Natural killer cell (primary cell): ENCODE measurements around the gene MBNL1. TPM values are rescaled to one million over a fixed set of nuclear protein-coding genes. Genes with fewer than 3 reads are reported as not detected.

Experiments
- ATAC-seq, 3 donors: fragments of 150-1000 bp in 2 of 3; fragments of 200-7000 bp in 1 of 3; cut with Tn5 transposase; 1 replicate in 1 of 3; 2 replicates in 2 of 3; pipeline ENCODE4 v1.10.0; 2021; ENCODE audit warnings: mild to moderate bottlenecking in 2 of 3, moderate library complexity in 2 of 3
- DNase-seq, 2 donors: peaks; one replicate each; pipeline versions ENCODE4 v3.0.0 to v3.0.0-alpha.2; 2013 to 2021; ENCODE audit warnings: mixed read lengths in 1 of 2
- H3K27ac ChIP-seq: one replicate; pipeline ENCODE4 v1.5.1; 2013; ENCODE audit warnings: mild to moderate bottlenecking, low read length
- H3K27me3 ChIP-seq: one replicate; pipeline ENCODE4 v1.6.1; 2013; ENCODE audit warnings: low read length; ENCODE audit not compliant: control insufficient read depth, insufficient read depth
- H3K36me3 ChIP-seq: one replicate; pipeline ENCODE4 v1.6.1; 2013; ENCODE audit warnings: low read length; ENCODE audit not compliant: control insufficient read depth, insufficient read depth
- H3K4me1 ChIP-seq: one replicate; pipeline ENCODE4 v1.6.1; 2013; ENCODE audit warnings: low read length; ENCODE audit not compliant: control insufficient read depth, insufficient read depth
- H3K4me3 ChIP-seq: one replicate; pipeline ENCODE4 v1.5.1; 2013; ENCODE audit warnings: low read length
- H3K9me3 ChIP-seq: one replicate; pipeline ENCODE4 v1.6.1; 2013; ENCODE audit warnings: low read length; ENCODE audit not compliant: control insufficient read depth, insufficient read depth
- H3K27ac Mint-ChIP-seq, 2 donors: one replicate each; pipeline ENCODE4 v1.8.0; 2022; ENCODE audit warnings: mild to moderate bottlenecking in 2 of 2, mixed read lengths in 2 of 2, moderate library complexity in 1 of 2
- H3K27me3 Mint-ChIP-seq, 2 donors: one replicate each; pipeline ENCODE4 v1.8.0; 2022; ENCODE audit warnings: low read depth in 2 of 2, mixed read lengths in 2 of 2
- H3K36me3 Mint-ChIP-seq: one replicate; pipeline ENCODE4 v1.8.0; 2022; ENCODE audit warnings: mixed read lengths
- H3K4me1 Mint-ChIP-seq, 2 donors: one replicate each; pipeline ENCODE4 v1.8.0; 2022; ENCODE audit warnings: mixed read lengths in 2 of 2
- H3K4me3 Mint-ChIP-seq: one replicate; pipeline ENCODE4 v1.8.0; 2022; ENCODE audit warnings: mild to moderate bottlenecking, moderate library complexity, mixed read lengths
- H3K9me3 Mint-ChIP-seq, 2 donors: one replicate each; pipeline ENCODE4 v1.8.0; 2022; ENCODE audit warnings: mixed read lengths in 2 of 2
- WGBS: methylation state at CpG from one replicate; pipeline ENCODE4 v1.1.7; 2013; ENCODE audit warnings: missing lambda C conversion rate; ENCODE audit not compliant: insufficient coverage; 5-methylcytosine and 5-hydroxymethylcytosine counted together
- intact Hi-C: fragments of 100-400 bp; cut with micrococcal nuclease; formaldehyde crosslinking; loops from one replicate; pipeline ENCODE4 v1.14.2; 2022
- total RNA-seq, 4 donors: library from RNA; stranded (reverse); fragments of 120-200 nt in 1 of 4; gene quantifications; one replicate each; pipeline versions ENCODE4 v1.2.3 to v1.2.4, GENCODE V29; 2013 to 2022
- TF ChIP-seq, protein P1 (sequence below): fragments of 200-600 bp; IDR thresholded peaks from one replicate; pipeline ENCODE4 v1.8.0; 2022; ENCODE audit warnings: antibody characterized with exemption

Gene MBNL1
- total RNA-seq, 3 donors from 2014 or later (not counting 1 experiment from before 2014, with no cell fraction given): 600 to 704 (median 607) TPM

DNA sequence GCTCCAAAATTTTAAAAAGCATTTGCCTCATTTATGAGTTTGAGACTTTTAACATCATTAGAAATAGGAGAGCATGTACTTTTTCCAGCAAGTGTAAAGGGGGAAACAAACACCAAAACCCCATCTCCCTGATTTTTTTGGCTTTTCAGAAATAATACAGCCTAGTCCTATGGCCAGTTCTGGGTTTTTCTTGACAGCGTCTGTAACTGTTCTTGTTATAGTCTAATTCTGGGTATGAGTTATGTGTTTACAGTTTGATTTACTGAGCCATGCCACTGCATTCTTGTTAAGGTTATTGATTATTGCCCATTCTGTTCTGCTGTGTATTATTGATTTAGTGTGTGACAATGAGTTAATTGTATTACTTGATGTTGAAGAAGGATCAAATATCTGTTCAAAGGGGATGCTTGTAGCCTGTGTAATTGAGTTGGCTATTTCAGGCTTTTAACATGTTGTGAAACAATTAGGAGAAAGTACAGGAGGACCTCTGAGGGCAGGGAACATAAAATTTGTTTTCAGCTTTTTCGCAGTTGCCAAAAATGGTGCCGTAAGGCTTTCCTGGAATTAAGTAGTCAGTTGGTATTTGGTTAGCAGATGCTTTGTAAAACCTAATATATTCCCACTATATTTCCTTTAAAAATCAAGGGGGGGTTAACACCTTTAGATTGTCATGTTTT lies 46.1 kb downstream of the MBNL1 start:
- Mint-ChIP-seq H3K36me3 (no peaks in the 10 kb centered on the region), H3K4me1 (peaks cover 71 to 74% of the 10 kb centered on the region in 2 donors), H3K9me3 (no peaks in the 10 kb centered on the region), H3K4me3 (no peak overlapping the region), H3K27ac (peak overlapping the region; percentile 77 to 90), H3K27me3 (no peaks in the 10 kb centered on the region)
- WGBS: 95% methylated on average over 2 of the region's 3 CpGs
- intact Hi-C loops: loop anchor here (5.0 kb wide), 1 partner anchor 123 kb away; no protein-coding TSS in a partner anchor
- Histone ChIP-seq H3K4me1 (peaks cover 13% of the 10 kb centered on the region), H3K9me3 (no peaks in the 10 kb centered on the region), H3K4me3 (no peak overlapping the region), H3K27ac (no peak overlapping the region), H3K36me3 (peaks cover 20% of the 10 kb centered on the region), H3K27me3 (no peaks in the 10 kb centered on the region)
- DNase-seq (no peak), ATAC-seq (no peak)
- TF ChIP-seq, protein P1, sequence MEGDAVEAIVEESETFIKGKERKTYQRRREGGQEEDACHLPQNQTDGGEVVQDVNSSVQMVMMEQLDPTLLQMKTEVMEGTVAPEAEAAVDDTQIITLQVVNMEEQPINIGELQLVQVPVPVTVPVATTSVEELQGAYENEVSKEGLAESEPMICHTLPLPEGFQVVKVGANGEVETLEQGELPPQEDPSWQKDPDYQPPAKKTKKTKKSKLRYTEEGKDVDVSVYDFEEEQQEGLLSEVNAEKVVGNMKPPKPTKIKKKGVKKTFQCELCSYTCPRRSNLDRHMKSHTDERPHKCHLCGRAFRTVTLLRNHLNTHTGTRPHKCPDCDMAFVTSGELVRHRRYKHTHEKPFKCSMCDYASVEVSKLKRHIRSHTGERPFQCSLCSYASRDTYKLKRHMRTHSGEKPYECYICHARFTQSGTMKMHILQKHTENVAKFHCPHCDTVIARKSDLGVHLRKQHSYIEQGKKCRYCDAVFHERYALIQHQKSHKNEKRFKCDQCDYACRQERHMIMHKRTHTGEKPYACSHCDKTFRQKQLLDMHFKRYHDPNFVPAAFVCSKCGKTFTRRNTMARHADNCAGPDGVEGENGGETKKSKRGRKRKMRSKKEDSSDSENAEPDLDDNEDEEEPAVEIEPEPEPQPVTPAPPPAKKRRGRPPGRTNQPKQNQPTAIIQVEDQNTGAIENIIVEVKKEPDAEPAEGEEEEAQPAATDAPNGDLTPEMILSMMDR: no peak

DNA sequence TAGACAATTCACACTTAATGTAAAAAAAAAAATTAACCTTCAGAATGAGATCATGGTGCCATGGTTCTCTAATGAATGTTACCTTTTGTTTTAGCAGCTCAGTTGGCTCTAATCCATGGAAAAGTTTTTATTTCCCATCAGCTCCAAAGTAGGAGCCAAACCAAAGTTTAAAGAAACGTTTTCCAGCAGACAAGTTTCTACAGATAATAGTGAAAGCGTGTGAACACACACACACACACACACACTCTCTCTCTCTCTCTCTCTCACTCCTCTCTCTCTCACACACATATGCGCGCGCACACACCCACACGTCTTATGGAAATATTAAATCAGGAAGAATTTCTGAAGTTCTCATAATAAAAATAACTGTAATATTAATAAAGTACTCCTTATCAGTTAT lies 46.9 kb downstream of the MBNL1 start:
- H3K9me3 ChIP-seq: no peaks in the 10 kb centered on the region
- ATAC-seq (no peak), DNase-seq (peak in 1 of 2 donors; percentile 51)
- H3K4me1 ChIP-seq: peaks cover 13% of the 10 kb centered on the region
- H3K27me3 ChIP-seq: no peaks in the 10 kb centered on the region
- no peaks in the 10 kb centered on the region for H3K9me3 Mint-ChIP-seq
- no peaks in the 10 kb centered on the region for H3K27me3 Mint-ChIP-seq
- no peak overlapping the region for H3K4me3 ChIP-seq
- peak overlapping the region; percentile 77 to 90 for H3K27ac Mint-ChIP-seq
- H3K36me3 ChIP-seq: peaks cover 23% of the 10 kb centered on the region
- peak overlapping the region; percentile 30 for H3K27ac ChIP-seq
- no peaks in the 10 kb centered on the region for H3K36me3 Mint-ChIP-seq
- intact Hi-C loops: loop anchor here (2.0 to 5.0 kb wide), 2 partner anchors 13 to 123 kb away; no protein-coding TSS in a partner anchor
- peak overlapping the region; percentile 43 for H3K4me3 Mint-ChIP-seq
- WGBS: 49% methylated on average over 2 of the region's 6 CpGs
- TF ChIP-seq, protein P1: no peak
- peaks cover 75 to 76% of the 10 kb centered on the region in 2 donors for H3K4me1 Mint-ChIP-seq

DNA sequence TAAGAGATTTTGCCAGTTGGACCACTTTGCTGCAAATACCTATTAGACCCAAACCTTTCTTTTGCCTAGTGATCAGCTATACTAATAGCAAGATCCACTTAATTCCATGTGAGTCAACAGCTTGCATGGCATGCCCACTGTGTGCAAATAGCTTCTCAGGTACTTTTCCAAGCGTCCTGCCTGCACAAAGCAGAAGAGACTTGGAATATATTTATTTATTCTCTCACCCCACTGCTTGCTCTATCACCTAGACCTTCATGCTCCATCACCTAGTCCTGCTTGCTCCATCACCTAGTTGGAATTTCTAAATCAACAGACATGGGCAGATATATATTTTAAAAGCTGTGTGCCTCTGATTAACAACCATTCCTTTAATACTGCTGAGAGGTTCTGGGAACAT lies 47.6 kb downstream of the MBNL1 start:
- Histone ChIP-seq H3K27me3 (no peaks in the 10 kb centered on the region), H3K9me3 (no peaks in the 10 kb centered on the region), H3K4me1 (peaks cover 9% of the 10 kb centered on the region), H3K4me3 (no peak overlapping the region), H3K27ac (no peak overlapping the region), H3K36me3 (peaks cover 23% of the 10 kb centered on the region)
- intact Hi-C loops: loop anchor here (2.0 to 5.0 kb wide), 2 partner anchors 14 to 124 kb away; no protein-coding TSS in a partner anchor
- no peaks in the 10 kb centered on the region for H3K36me3 Mint-ChIP-seq
- peak overlapping the region; percentile 38 for H3K4me3 Mint-ChIP-seq
- no peaks in the 10 kb centered on the region for H3K27me3 Mint-ChIP-seq
- H3K9me3 Mint-ChIP-seq: no peaks in the 10 kb centered on the region
- DNase-seq: no peak
- 91% methylated on average over 1 of the region's 1 CpG for WGBS
- ATAC-seq: peak in 1 of 3 donors; percentile 11
- TF ChIP-seq, protein P1: no peak
- H3K4me1 Mint-ChIP-seq: peaks cover 82 to 83% of the 10 kb centered on the region in 2 donors
- H3K27ac Mint-ChIP-seq: peak overlapping the region; percentile 77 to 90
